Skeletal muscle satellite cell (primary cell): Measurements from ENCODE around the gene STK32C.
A peak's percentile ranks its signal among the peaks of the same experiment; 100 is the strongest.
"Not testable (repeated sequence)": the region's sequence is repeated elsewhere in the genome, so short reads cannot be mapped to it uniquely, and the experiment has no call there.

Experiments used
- H3K27me3 ChIP-seq: 2 replicates; pipeline ENCODE4 v1.7.0; 2013; ENCODE audit warnings: low read length; ENCODE audit not compliant: control insufficient read depth, insufficient read depth
- H3K36me3 ChIP-seq: 2 replicates; pipeline ENCODE4 v1.7.0; 2013; ENCODE audit warnings: mild to moderate bottlenecking, control low read depth, low read length; ENCODE audit not compliant: insufficient read depth
- H3K4me1 ChIP-seq: 2 replicates; pipeline ENCODE4 v1.7.0; 2013; ENCODE audit warnings: low read length; ENCODE audit not compliant: control insufficient read depth, insufficient read depth
- H3K4me2 ChIP-seq: 2 replicates; pipeline ENCODE4 v1.7.0; 2013; ENCODE audit warnings: mild to moderate bottlenecking, low read length
- H3K4me3 ChIP-seq: 2 replicates; pipeline ENCODE4 v1.7.0; 2013; ENCODE audit warnings: low read length
- H3K9ac ChIP-seq: 2 replicates; pipeline ENCODE4 v1.7.0; 2013; ENCODE audit warnings: mild to moderate bottlenecking, low read depth, low read length, moderate library complexity
- H3K9me3 ChIP-seq: replicated peaks from 2 replicates; pipeline ENCODE4 v1.7.0; 2013; ENCODE audit warnings: mild to moderate bottlenecking, control low read depth, low read length

STK32C gene

DNA sequence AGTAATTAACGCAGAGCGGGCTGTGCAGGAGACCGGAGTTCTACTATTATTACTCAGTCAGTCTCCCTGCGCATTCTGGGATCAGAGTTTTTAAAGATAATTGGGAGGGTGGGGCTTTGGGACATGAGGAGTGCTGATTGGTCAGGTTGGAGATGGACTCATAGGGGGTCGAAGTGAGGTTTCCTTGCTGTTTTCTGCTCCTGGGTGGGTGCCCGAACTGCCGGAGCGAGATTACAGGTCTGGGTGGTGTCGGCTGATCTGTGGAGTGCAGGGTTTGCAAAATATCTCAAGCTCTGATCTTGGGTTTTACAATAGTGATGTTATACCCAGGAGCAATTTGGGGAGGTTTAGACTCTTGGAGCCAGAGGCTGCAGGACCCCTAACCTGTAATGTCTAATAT, 20.4 kb upstream of the STK32C start:
- Histone ChIP-seq H3K4me2 (peak overlapping the region; percentile 81), H3K36me3 (peaks cover 14% of the 10 kb centered on the region), H3K27me3 (no peaks in the 10 kb centered on the region), H3K4me1 (peaks cover 39% of the 10 kb centered on the region), H3K9ac (no peak overlapping the region), H3K9me3 (no peaks in the 10 kb centered on the region), H3K4me3 (no peak overlapping the region)

DNA sequence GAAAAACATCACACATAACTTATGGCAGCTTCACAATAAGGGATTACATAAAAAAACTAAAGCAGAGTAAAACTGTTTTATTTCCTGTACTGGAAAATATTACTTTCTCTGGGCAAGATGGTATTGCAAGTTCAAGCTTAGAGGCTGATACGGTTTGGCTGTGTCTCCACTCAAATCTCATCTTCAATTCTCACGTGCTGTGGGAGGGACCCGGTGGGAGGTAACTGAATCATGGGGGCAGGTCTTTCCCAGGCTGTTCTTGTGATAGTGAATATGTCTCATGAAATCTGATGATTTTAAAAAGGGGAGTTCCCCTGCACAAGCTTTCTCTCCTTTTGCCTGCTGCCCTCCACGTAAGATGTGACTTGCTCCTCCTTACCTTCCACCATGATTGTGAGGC, 19.2 kb upstream of the STK32C start:
- Histone ChIP-seq H3K27me3 (no peaks in the 10 kb centered on the region), H3K36me3 (peaks cover 14% of the 10 kb centered on the region), H3K4me1 (peaks cover 45% of the 10 kb centered on the region), H3K4me2 (no peak overlapping the region), H3K9ac (no peak overlapping the region), H3K9me3 (no peaks in the 10 kb centered on the region), H3K4me3 (no peak overlapping the region)

DNA sequence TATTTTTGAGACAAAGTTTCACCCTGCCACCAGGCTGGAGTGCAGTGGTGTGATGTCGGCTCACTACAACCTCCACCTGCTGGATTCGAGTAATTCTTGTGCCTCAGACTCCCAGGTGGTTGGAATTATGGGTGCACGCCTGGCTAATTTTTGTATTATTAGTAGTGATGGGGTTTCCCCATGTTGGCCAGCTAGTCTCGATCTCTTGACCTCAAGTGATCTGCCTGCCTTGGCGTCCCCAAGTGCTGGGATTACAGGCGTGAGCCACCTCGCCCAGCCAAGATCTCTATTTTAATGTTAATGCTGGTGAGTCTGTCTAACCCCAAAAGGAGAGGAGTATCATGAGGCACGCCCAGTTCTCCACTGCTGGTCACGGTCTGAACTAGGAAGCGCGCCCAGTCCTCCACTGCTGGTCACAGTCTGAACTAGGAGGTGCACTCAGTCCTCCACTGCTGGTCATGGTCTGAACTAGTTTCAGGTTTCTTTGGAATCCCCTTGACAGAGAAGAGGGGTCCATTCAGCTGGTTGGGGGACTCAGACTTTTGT, 18.7 kb upstream of the STK32C start:
- Histone ChIP-seq H3K4me1 (peaks cover 48% of the 10 kb centered on the region), H3K4me2 (no peak overlapping the region), H3K9me3 (no peaks in the 10 kb centered on the region), H3K9ac (no peak overlapping the region), H3K27me3 (no peaks in the 10 kb centered on the region), H3K4me3 (no peak overlapping the region), H3K36me3 (peaks cover 14% of the 10 kb centered on the region)

DNA sequence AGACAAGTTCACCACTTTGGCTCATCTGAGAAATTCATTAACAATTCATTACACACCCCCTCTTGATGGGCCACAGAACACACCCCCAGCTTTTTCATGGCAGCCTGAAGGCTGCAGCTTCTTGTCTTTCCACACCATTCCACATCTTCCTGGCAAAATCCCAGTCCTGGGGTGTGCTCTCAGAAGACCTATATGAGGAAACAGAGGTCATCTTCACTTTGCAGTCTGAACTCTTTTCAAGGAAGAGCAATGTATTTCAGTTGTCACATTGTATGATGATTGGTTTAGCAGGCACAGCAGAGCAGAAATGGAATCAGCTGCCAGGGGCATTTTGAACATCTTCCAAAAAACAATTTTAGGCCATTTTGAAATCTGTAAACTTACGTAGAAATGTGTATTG, 16.4 kb upstream of the STK32C start:
- Histone ChIP-seq H3K9me3 (no peaks in the 10 kb centered on the region), H3K4me2 (no peak overlapping the region), H3K4me3 (no peak overlapping the region), H3K27me3 (no peaks in the 10 kb centered on the region), H3K4me1 (peaks cover 60% of the 10 kb centered on the region), H3K36me3 (peaks cover 14% of the 10 kb centered on the region), H3K9ac (no peak overlapping the region)

DNA sequence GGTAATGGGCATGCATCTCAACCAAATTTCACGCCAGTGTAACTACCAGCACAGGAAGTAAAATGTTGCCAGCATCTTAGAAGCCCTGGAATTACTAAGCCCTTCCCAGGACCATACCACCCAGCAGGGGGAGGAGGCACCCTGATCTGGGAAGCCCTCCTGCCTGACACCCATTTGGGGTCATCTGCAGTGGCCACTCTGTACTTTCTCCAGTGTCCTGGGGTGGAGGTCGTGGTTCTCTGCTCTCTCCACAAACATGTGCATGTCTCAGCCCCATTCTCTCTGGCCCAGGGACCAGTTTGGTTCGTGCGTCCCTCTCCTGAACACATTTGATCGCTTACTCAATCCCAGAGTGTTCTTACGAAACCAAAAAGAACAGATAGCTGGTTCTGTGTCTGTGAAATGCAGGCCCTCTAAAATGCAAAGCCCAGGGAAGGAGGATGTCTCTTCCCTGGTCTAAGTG, 14.9 kb upstream of the STK32C start:
- Histone ChIP-seq H3K9ac (no peak overlapping the region), H3K4me1 (peaks cover 55% of the 10 kb centered on the region), H3K9me3 (no peaks in the 10 kb centered on the region), H3K4me3 (no peak overlapping the region), H3K27me3 (no peaks in the 10 kb centered on the region), H3K36me3 (peaks cover 14% of the 10 kb centered on the region), H3K4me2 (no peak overlapping the region)

DNA sequence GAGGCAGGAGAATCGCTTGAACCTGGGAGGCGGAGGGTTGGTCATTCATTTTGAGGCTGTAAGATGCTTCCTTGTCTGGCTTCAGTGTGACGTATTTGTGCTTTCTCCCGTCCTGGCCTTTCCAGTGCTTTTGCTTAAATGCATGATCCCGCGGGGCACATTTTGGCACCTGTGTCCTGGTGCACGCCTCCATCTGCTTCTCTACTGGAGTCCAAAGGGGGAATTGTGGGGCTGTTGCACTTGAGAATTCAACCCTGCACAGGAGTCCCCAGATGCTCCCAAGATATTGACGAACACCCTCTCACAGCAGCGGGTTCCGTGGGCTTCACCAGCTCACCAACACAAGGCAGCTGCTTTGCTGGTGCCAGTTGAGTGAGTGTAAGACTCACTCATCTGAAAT, 14.0 kb upstream of the STK32C start:
- no peaks in the 10 kb centered on the region for H3K9me3 ChIP-seq
- H3K36me3 ChIP-seq = peaks cover 14% of the 10 kb centered on the region
- H3K4me3 ChIP-seq = no peak overlapping the region
- no peak overlapping the region for H3K4me2 ChIP-seq
- no peak overlapping the region for H3K9ac ChIP-seq
- H3K27me3 ChIP-seq = no peaks in the 10 kb centered on the region
- H3K4me1 ChIP-seq = peaks cover 51% of the 10 kb centered on the region

DNA sequence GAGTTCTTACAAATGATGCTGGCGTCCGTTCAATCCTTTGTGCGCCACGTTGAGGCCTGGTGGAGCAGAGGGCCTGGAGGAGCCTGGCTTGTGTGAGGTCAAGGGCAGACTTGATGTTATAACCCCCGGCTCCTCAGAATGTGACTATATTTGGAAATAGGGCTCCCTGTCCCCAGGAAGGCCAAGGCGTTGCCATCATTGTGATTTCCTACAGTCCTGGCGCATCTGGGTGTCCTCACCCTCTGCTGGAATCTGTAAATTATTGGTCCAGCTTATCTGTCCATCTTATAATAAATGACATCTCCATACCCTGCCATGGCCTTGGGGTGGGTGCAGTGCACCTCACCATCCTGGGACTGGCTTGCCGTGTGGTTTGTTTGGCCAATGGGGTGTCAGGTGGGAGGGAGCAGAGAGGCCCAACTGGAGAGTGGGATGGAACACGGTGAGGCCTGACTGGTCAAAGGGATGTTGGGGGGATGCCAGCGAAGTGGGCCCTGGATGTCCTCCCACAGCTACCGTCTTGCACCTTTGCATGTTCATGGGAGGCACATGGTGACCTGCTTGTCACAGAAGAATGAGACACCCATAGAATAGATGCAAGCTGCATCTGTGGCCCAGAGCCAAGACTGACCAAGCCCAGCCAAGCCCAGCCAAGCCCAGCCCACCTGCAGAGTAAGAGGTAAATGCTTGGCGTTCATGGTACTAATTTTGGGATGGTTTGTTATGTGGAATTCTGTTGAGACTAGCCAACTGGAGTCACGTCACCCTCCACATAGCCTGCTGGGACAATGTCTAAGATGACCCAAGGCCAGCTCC, 13.1 kb upstream of the STK32C start:
- Histone ChIP-seq H3K27me3 (no peaks in the 10 kb centered on the region), H3K9me3 (no peaks in the 10 kb centered on the region), H3K4me2 (peak overlapping the region; percentile 44), H3K9ac (peak overlapping the region; percentile 58), H3K36me3 (peaks cover 9% of the 10 kb centered on the region), H3K4me3 (peak overlapping the region; percentile 13), H3K4me1 (peaks cover 45% of the 10 kb centered on the region)

DNA sequence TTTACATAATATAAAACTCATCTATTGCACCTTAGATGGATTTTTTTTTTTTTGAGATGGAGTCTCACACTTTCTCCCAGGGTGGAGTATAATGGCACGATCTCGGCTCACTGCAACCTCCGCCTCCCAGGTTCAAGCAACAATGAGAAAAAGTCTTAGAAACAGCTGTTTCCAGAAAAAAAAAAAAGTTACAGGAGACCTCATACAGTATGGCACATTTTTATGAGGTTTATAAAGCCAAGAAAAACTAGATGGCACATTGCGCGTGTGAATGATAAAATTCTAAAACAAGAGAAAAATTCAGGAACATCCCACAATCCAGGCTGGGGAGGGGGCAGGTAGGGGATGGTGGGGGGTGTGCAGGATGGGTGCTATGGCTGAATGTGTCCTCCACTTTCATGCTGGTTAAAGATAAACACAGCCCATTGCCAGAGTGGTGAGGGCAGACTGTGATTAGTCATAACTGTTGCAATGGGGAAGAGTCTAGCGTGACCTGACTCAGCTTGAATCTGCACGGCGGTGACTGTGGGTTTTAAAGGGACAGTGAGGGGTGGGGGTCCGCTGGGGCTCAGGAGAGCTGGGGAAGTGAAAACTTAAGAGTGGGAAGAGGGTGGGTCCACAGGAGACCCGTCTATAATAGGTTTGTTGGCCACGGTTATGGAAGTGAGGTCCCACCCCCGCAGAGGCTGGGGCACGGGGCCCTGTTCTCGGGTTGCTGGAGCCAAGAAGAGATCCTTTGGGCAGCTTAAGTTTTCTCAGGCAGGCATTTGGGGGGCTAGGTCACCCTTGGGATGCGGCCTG, 12.3 kb upstream of the STK32C start:
- Histone ChIP-seq H3K36me3 (peaks cover 8% of the 10 kb centered on the region), H3K4me1 (peaks cover 43% of the 10 kb centered on the region), H3K9me3 (no peaks in the 10 kb centered on the region), H3K4me3 (peak overlapping the region; percentile 13), H3K27me3 (no peaks in the 10 kb centered on the region), H3K9ac (peak overlapping the region; percentile 58), H3K4me2 (peak overlapping the region; percentile 44)

DNA sequence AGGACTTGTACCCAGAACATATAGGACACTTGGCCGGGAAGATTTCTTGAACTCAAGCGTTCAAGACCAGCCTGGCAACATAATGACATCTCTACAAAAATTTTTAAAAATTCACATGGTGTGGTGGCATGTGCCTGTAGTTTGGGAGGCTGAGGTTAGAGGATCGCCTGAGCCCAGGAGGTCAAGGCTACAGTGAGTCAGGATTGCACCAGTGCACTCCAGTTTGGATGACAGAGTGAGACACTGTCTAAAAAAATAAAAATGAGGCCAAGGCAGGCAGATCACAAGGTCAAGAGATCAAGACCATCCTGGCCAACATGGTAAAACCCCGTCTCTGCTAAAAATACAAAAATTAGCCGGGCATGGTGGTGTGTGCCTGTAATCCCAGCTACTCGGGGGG, 9.7 kb upstream of the STK32C start:
- not testable (repeated sequence) for H3K27me3 ChIP-seq, H3K4me3 ChIP-seq, H3K4me2 ChIP-seq, H3K9me3 ChIP-seq, H3K9ac ChIP-seq, H3K36me3 ChIP-seq
- H3K4me1 ChIP-seq = peaks cover 35% of the 10 kb centered on the region

DNA sequence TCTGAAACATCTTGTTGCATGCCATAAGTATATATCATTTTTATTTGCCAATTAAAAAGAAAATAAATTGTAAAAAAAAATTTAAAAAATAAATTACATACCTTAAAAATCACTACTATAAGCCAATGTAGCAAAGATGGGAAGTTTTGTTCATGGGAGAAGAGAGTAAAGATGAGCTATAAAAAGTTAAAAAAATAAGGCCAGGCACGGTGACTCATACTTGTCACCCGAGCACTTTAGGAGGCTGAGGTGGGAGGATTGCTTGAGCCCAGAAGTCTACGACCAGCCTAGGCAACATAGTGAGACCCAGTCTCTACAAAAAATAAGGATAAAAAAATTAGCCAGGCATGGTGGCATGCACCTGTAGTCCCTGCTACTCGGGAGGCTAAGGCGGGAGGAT, 8.4 kb upstream of the STK32C start:
- no peaks in the 10 kb centered on the region for H3K36me3 ChIP-seq
- peaks cover 25% of the 10 kb centered on the region for H3K4me1 ChIP-seq
- H3K9ac ChIP-seq = no peak overlapping the region
- H3K27me3 ChIP-seq = no peaks in the 10 kb centered on the region
- no peak overlapping the region for H3K4me2 ChIP-seq
- H3K9me3 ChIP-seq = no peaks in the 10 kb centered on the region
- H3K4me3 ChIP-seq = no peak overlapping the region

DNA sequence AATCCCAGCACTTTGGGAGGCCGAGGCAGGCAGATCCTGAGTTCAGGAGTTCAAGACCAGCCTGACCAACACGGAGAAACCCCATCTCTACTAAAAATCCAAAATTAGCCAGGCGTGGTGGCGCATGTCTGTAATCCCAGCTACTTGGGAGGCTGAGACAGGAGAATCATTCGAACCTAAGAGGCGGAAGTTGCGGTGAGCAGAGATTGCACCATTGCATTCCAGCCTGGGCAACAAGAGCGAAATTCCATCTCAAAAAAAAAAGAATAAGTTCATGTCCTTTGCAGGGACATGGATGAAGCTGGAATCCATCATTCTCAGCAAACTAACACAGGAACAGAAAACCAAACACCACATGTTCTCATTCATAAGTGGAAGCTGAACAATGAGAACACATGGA, 7.1 kb upstream of the STK32C start:
- H3K9ac ChIP-seq, H3K9me3 ChIP-seq, H3K4me3 ChIP-seq, H3K36me3 ChIP-seq, H3K27me3 ChIP-seq, H3K4me2 ChIP-seq: not testable (repeated sequence)
- peaks cover 13% of the 10 kb centered on the region for H3K4me1 ChIP-seq
